ENCODE results near the gene KRT10. TPM values are rescaled to one million over a fixed set of nuclear protein-coding genes. Genes with fewer than 3 reads are reported as not detected.

The KRT10 gene
- total RNA-seq, 4 donors from 2014 or later = 5.1 to 14.3 (median 10.6) TPM

DNA sequence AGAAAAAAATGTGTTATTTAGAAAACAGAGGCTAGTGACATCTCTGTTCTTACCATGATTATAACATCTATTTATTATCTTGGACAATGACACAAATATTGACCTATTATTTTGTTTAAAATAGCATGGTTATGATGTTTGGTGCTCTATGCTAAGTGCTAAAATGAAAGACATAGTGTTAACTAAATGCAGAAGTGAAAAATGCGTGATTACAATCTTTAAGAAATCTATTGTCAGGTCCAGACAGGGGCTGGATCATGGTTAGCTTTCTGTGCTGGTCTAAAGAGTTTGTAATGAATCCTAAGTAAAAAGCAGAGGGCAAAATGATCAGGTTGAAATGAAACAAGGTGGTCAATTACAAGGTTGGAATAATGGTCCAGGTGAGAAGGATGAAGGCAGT, 22.0 kb downstream of the KRT10 start:
- H3K27ac ChIP-seq = no peak overlapping the region
- WGBS, 2 donors (ENCODE audit: low coverage in 1 of 2) = 80 to 86% methylated on average over 1 of the region's 1 CpG
- no peak overlapping the region for H3K4me3 ChIP-seq
- H3K4me1 ChIP-seq = peaks cover 0 to 6% (median 0%) of the 10 kb centered on the region in 3 donors
- no peaks in the 10 kb centered on the region for H3K9me3 ChIP-seq
- ATAC-seq = no peak
- no peak for TF ChIP-seq POLR2AphosphoS5 (IDR thresholded peaks at IDR 0.05)
- no peak for TF ChIP-seq POLR2A (IDR thresholded peaks at IDR 0.05)
- no peak for TF ChIP-seq EP300 (IDR thresholded peaks at IDR 0.05)
- TF ChIP-seq, protein P1, sequence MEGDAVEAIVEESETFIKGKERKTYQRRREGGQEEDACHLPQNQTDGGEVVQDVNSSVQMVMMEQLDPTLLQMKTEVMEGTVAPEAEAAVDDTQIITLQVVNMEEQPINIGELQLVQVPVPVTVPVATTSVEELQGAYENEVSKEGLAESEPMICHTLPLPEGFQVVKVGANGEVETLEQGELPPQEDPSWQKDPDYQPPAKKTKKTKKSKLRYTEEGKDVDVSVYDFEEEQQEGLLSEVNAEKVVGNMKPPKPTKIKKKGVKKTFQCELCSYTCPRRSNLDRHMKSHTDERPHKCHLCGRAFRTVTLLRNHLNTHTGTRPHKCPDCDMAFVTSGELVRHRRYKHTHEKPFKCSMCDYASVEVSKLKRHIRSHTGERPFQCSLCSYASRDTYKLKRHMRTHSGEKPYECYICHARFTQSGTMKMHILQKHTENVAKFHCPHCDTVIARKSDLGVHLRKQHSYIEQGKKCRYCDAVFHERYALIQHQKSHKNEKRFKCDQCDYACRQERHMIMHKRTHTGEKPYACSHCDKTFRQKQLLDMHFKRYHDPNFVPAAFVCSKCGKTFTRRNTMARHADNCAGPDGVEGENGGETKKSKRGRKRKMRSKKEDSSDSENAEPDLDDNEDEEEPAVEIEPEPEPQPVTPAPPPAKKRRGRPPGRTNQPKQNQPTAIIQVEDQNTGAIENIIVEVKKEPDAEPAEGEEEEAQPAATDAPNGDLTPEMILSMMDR (IDR thresholded peaks at IDR 0.05) = no peak
- H3K27me3 ChIP-seq = peaks cover 71% of the 10 kb centered on the region
- H3K36me3 ChIP-seq = no peaks in the 10 kb centered on the region

DNA sequence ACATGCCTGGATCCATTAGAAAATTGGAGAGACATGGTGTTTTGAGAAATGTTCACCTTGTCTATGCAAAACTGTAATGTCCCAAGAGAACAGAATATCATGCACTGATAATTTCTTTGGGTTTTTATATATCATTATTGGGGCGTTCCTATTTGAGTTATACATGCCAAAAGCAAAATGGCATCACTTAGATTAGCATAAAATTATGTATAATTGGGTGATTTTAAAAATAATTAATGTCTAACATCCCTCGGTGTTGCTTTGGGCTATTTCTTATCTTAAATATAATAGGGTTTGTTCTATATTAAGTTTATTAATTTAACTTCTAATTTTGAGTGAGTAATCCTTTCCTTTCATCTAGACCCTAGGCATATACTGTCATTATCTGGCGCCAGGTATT, 22.6 kb downstream of the KRT10 start, which contains the start of gene KRT28:
Gene KRT28, minus strand, starts transcription at position 101 of the 400 bp plus-strand sequence. Its CDS starts 66 bp downstream, at position 35.
- Histone ChIP-seq H3K9me3 (no peaks in the 10 kb centered on the region), H3K27me3 (peaks cover 73% of the 10 kb centered on the region), H3K4me3 (no peak within 1 kb of the TSS), H3K27ac (no peak within 1 kb of the TSS), H3K36me3 (no peaks in the 10 kb centered on the region), H3K4me1 (peaks cover 0 to 6% (median 0%) of the 10 kb centered on the region in 3 donors)
- no peak for ATAC-seq
- TF ChIP-seq POLR2A (IDR thresholded peaks at IDR 0.05) = no peak
- no peak for TF ChIP-seq EP300 (IDR thresholded peaks at IDR 0.05)
- no peak for TF ChIP-seq POLR2AphosphoS5 (IDR thresholded peaks at IDR 0.05)
- TF ChIP-seq, protein P1 (IDR thresholded peaks at IDR 0.05) = no peak
- 61 to 86% methylated on average over 3 of the region's 3 CpGs for WGBS, 2 donors (ENCODE audit: low coverage in 1 of 2)

DNA sequence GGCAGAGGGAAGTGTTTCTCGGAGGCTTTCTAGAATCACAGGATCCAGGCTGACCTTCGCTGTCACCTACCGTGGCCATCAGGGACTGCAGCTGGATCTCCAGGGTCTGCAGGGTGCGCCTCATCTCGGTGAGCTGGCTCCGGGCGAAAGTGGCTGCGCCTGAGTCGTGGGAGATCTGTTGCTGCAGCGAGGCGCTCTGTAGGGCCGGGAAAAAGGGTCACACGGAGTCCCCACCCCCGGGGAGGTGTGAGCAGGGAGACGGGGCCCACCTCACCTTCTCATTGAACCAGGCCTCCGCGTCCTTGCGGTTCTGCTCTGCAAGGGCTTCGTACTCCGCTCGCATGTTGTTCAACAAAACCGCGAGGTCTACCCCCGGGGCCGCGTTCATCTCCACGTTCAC, 25.6 kb downstream of the KRT10 start:
- Histone ChIP-seq H3K27ac (no peak overlapping the region), H3K4me1 (no peaks in the 10 kb centered on the region), H3K27me3 (peaks cover 93% of the 10 kb centered on the region), H3K36me3 (no peaks in the 10 kb centered on the region), H3K9me3 (no peaks in the 10 kb centered on the region), H3K4me3 (no peak overlapping the region)
- TF ChIP-seq, protein P1 (IDR thresholded peaks at IDR 0.05) = no peak
- TF ChIP-seq POLR2AphosphoS5 (IDR thresholded peaks at IDR 0.05) (no peak), POLR2A (IDR thresholded peaks at IDR 0.05) (no peak), EP300 (IDR thresholded peaks at IDR 0.05) (no peak)
- WGBS, 2 donors (ENCODE audit: low coverage in 1 of 2) = 73% methylated on average over 3 to 12 of the region's 27 CpGs
- ATAC-seq = no peak

DNA sequence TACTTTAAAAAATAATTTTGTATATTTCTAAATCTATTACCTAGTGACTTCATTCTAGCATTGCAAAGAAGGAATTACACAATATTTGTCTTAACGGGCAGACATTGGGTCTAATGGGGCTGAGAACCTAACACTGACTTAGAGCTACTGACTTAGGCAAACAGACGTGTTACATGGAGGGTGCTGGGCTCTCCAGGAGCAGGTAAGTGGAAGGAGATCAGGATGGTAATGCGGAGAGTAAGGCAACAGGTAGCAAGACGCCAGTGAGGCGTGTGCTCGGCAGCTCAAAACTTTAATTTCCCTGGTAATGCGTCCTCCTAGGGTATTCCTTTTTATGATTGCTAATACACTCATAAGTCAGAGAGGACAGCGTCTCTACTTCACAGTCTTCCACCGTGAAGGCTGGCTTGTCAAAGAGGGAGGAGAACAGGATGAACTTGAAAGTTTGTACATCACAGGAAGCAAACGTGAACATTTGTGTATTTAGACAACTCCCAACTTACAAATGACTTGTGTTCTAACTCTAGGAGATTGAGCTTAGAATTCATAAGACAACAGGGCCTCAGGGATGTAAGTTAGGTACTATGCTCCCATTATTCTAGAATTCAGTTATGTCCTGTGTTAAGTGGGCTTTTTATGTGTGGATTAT, 27.3 kb downstream of the KRT10 start:
- Histone ChIP-seq H3K4me1 (peaks cover 0 to 7% (median 0%) of the 10 kb centered on the region in 3 donors), H3K9me3 (no peaks in the 10 kb centered on the region), H3K4me3 (no peak overlapping the region), H3K27ac (no peak overlapping the region), H3K27me3 (peaks cover 78% of the 10 kb centered on the region), H3K36me3 (no peaks in the 10 kb centered on the region)
- TF ChIP-seq POLR2AphosphoS5 (IDR thresholded peaks at IDR 0.05) (no peak), POLR2A (IDR thresholded peaks at IDR 0.05) (no peak), EP300 (IDR thresholded peaks at IDR 0.05) (no peak)
- TF ChIP-seq, protein P1 (IDR thresholded peaks at IDR 0.05) = no peak
- WGBS, 2 donors (ENCODE audit: low coverage in 1 of 2) = 77 to 78% methylated on average over 9 to 10 of the region's 10 CpGs
- no peak for ATAC-seq

DNA sequence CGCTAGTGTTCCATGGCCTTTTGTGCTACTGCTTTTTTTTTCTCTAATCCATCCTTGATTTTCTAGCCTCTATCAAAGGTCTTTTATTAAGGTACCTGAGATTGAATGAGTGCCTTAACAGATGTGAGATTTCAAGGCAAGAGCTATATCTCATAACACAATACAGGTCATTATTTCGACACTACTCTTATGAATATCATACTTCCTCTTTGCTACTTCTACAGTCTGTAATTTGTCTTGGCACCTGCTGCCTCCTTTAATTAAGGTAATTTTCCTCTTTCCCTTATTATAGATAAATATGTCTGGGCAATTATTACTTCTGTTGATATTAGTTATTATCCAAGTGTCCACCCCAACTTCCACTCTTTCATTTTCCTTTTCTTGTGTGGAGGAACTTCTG, 27.9 kb downstream of the KRT10 start:
- Histone ChIP-seq H3K4me1 (peaks cover 0 to 7% (median 0%) of the 10 kb centered on the region in 3 donors), H3K27ac (no peak overlapping the region), H3K36me3 (no peaks in the 10 kb centered on the region), H3K4me3 (no peak overlapping the region), H3K27me3 (peaks cover 73% of the 10 kb centered on the region), H3K9me3 (no peaks in the 10 kb centered on the region)
- WGBS, 2 donors (ENCODE audit: low coverage in 1 of 2) = 74 to 94% methylated on average over 2 of the region's 2 CpGs
- no peak for ATAC-seq
- no peak for TF ChIP-seq EP300 (IDR thresholded peaks at IDR 0.05)
- TF ChIP-seq POLR2A (IDR thresholded peaks at IDR 0.05) = no peak
- TF ChIP-seq POLR2AphosphoS5 (IDR thresholded peaks at IDR 0.05) = no peak
- TF ChIP-seq, protein P1 (IDR thresholded peaks at IDR 0.05) = no peak

All from gastroesophageal sphincter (tissue), 4 donors.